ENCODE data around the gene RGS21.

The RGS21 gene

GRCh38 chr1:192402571-192402970 is 85.8 kb downstream of the RGS21 start:
- H3K4me1 Mint-ChIP-seq (ENCODE audit: low read depth): no peaks in the 10 kb centered on the region
- H3K36me3 Mint-ChIP-seq (ENCODE audit: low read depth): no peaks in the 10 kb centered on the region
- H3K4me3 Mint-ChIP-seq: no peak overlapping the region
- H3K27me3 Mint-ChIP-seq: peaks cover 4% of the 10 kb centered on the region
- no peaks in the 10 kb centered on the region for H3K9me3 Mint-ChIP-seq
- no peak overlapping the region for H3K27ac Mint-ChIP-seq
- no peak for DNase-seq

- no peak for DNase-seq
- Mint-ChIP-seq H3K36me3 (ENCODE audit: low read depth) (no peaks in the 10 kb centered on the region), H3K27me3 (no peaks in the 10 kb centered on the region), H3K4me3 (no peak overlapping the region), H3K27ac (no peak overlapping the region), H3K9me3 (no peaks in the 10 kb centered on the region), H3K4me1 (ENCODE audit: low read depth) (no peaks in the 10 kb centered on the region)
Observed at GRCh38 chr1:192407206-192407605, 90.4 kb downstream of the RGS21 start.
